ENCODE measurements around the gene SUSD4. TPM values are rescaled to one million over a fixed set of nuclear protein-coding genes. Genes with fewer than 3 reads are reported as not detected.

Gene SUSD4
- total and polyA plus RNA-seq, 2 donors (not counting 3 experiments of a cell fraction or from before 2014, with no cell fraction given) = not detected

DNA sequence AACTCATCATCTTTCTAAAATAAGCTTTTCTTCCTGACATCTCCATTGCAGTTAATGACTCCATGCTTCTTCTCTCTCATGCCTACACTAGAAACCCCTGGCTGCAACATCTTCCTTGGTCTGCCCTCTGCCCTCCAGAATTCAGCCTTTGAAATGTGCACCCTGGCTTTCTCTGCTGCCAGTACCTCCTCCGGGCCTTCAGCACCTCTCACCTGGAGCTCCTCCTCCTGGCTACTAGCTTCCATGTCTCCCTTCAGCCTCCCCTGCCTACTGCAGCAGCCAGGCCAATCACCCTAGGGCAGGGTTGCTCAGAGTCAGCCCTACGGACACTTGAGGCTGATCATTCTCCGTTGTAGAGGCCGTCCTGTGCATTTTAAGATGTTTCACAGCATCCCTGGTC lies 18.3 kb downstream of the SUSD4 start:
- no peaks in the 10 kb centered on the region for H3K9me1 ChIP-seq (replicated peaks; ENCODE audit: control insufficient read depth, extremely low read depth, insufficient read depth, low read length)
- intact Hi-C loops (cut with micrococcal nuclease) (no loop called here), dilution Hi-C loops (cut with MboI; ENCODE audit: extremely low pct_ligation_motif_present, low sequenced_read_pairs) (no loop called here)
- ChIA-PET CTCF (no interaction called here), POLR2A (no interaction called here)
- no peak overlapping the region for H2AFZ ChIP-seq (ENCODE audit: low read depth, low read length)
- H3K79me2 ChIP-seq (ENCODE audit: control insufficient read depth, insufficient read depth, low read length) = no peaks in the 10 kb centered on the region
- DNase-seq (ENCODE audit: low read depth, low spot score) = no peak
- no TSS peak for BruUV-seq (replicated peaks)
- H3K4me3 ChIP-seq (replicated peaks in 1 of 3; ENCODE audit: insufficient read depth in 1 of 3, low read depth in 1 of 3, low read length in 3 of 3) = no peak overlapping the region
- H3K4me2 ChIP-seq (ENCODE audit: insufficient read depth, low read length) = no peak overlapping the region
- no peak for FAIRE-seq
- H3K36me3 ChIP-seq (ENCODE audit: control insufficient read depth in 2 of 2, extremely low read depth in 1 of 2, insufficient read depth in 2 of 2, low read length in 2 of 2) = no peaks in the 10 kb centered on the region
- H3K4me1 ChIP-seq (ENCODE audit: control insufficient read depth, extremely low read depth, insufficient read depth, low read length) = no peaks in the 10 kb centered on the region
- H3K27me3 ChIP-seq (ENCODE audit: control insufficient read depth in 2 of 2, insufficient read depth in 2 of 2, low read length in 2 of 2) = peaks cover 0 to 6% of the 10 kb centered on the region in 2 experiments
- H3K27ac ChIP-seq (ENCODE audit: insufficient read depth, low read depth, low read length) = no peak overlapping the region
- H3K9me3 ChIP-seq (replicated peaks; ENCODE audit: control insufficient read depth, insufficient read depth, low read length) = no peaks in the 10 kb centered on the region
- H4K20me1 ChIP-seq (replicated peaks; ENCODE audit: control insufficient read depth, extremely low read depth, insufficient read depth, low read length) = no peaks in the 10 kb centered on the region
- H3K9ac ChIP-seq (replicated peaks; ENCODE audit: extremely low read depth, insufficient read depth, low read length) = no peak overlapping the region
- TF ChIP-seq GATA2 (IDR thresholded peaks at IDR 0.05; ENCODE audit: insufficient read depth, insufficient read length, low read depth, low read length) (no peak), JUN (IDR thresholded peaks at IDR 0.05; ENCODE audit: borderline replicate concordance, insufficient read depth, insufficient read length, low read depth) (no peak), FOS (IDR thresholded peaks at IDR 0.05; ENCODE audit: borderline replicate concordance, insufficient read depth, low read length) (no peak), POLR2A (IDR thresholded peaks at IDR 0.05; ENCODE audit: low read depth, low read length) (no peak), MYC (IDR thresholded peaks at IDR 0.05; ENCODE audit: low read depth, low read length) (no peak), POLR2AphosphoS5 (IDR thresholded peaks at IDR 0.05; ENCODE audit: insufficient read depth, low read depth, low read length) (no peak), EZH2 (IDR thresholded peaks at IDR 0.05; ENCODE audit: borderline replicate concordance, low read depth, low read length, severe bottlenecking) (no peak)
- TF ChIP-seq, protein P1, sequence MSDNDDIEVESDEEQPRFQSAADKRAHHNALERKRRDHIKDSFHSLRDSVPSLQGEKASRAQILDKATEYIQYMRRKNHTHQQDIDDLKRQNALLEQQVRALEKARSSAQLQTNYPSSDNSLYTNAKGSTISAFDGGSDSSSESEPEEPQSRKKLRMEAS (IDR thresholded peaks at IDR 0.05; ENCODE audit: insufficient read depth, insufficient read length) = no peak
- TF ChIP-seq, protein P2, sequence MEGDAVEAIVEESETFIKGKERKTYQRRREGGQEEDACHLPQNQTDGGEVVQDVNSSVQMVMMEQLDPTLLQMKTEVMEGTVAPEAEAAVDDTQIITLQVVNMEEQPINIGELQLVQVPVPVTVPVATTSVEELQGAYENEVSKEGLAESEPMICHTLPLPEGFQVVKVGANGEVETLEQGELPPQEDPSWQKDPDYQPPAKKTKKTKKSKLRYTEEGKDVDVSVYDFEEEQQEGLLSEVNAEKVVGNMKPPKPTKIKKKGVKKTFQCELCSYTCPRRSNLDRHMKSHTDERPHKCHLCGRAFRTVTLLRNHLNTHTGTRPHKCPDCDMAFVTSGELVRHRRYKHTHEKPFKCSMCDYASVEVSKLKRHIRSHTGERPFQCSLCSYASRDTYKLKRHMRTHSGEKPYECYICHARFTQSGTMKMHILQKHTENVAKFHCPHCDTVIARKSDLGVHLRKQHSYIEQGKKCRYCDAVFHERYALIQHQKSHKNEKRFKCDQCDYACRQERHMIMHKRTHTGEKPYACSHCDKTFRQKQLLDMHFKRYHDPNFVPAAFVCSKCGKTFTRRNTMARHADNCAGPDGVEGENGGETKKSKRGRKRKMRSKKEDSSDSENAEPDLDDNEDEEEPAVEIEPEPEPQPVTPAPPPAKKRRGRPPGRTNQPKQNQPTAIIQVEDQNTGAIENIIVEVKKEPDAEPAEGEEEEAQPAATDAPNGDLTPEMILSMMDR (IDR thresholded peaks at IDR 0.05; ENCODE audit: extremely low read depth in 1 of 2, insufficient read depth in 1 of 2, low read depth in 1 of 2, low read length in 2 of 2) = no peak
